WTC11 (cell line): ENCODE measurements around the gene CAMTA1. TPM values are rescaled to one million over a fixed set of nuclear protein-coding genes. Genes with fewer than 3 reads are reported as not detected.
A peak's percentile ranks its signal among the peaks of the same experiment; 100 is the strongest.

Experiments used
- ATAC-seq: fragments of 200-7000 bp; cut with Tn5 transposase; 2 replicates; pipeline ENCODE4 v1.10.0; 2021; ENCODE audit warnings: mild to moderate bottlenecking, moderate library complexity
- CTCF ChIA-PET: fragments of 300-600 bp; sonication (Branson Sonifier 250); formaldehyde crosslinking; loops from one replicate; lab custom pipeline; 2021; ENCODE audit warnings: antibody characterized with exemption; lab: Charles Lee
- POLR2A ChIA-PET: fragments of 350-600 bp; sonication (Branson Sonifier 250); formaldehyde crosslinking; loops from one replicate; lab custom pipeline; 2021; ENCODE audit warnings: antibody characterized with exemption; lab: Charles Lee
- DNase-seq: peaks from one replicate; pipeline ENCODE4 v3.0.0; 2021; ENCODE audit warnings: low spot score
- H3K27ac Mint-ChIP-seq: 2 replicates; pipeline ENCODE4 v1.8.0; 2021; ENCODE audit warnings: mixed read lengths
- H3K27me3 Mint-ChIP-seq: 2 replicates; pipeline ENCODE4 v1.8.0; 2021; ENCODE audit warnings: low read depth, mild to moderate bottlenecking, moderate library complexity, mixed read lengths
- H3K36me3 Mint-ChIP-seq: 2 replicates; pipeline ENCODE4 v1.8.0; 2021; ENCODE audit warnings: mixed read lengths
- H3K4me1 Mint-ChIP-seq: 2 replicates; pipeline ENCODE4 v1.8.0; 2022; ENCODE audit warnings: mixed read lengths
- H3K4me3 Mint-ChIP-seq: 2 replicates; pipeline ENCODE4 v1.8.0; 2021; ENCODE audit warnings: mild to moderate bottlenecking, moderate library complexity, mixed read lengths
- H3K9me3 Mint-ChIP-seq: 2 replicates; pipeline ENCODE4 v1.8.0; 2021; ENCODE audit warnings: mixed read lengths
- CREB1 ChIP-seq: sonication (generic); formaldehyde crosslinking; IDR thresholded peaks from 2 replicates; pipeline ENCODE4 v1.8.0; 2023; ENCODE audit warnings: mild to moderate bottlenecking, missing genetic modification reagents
- CREM ChIP-seq: sonication (generic); formaldehyde crosslinking; IDR thresholded peaks from 2 replicates; pipeline ENCODE4 v1.8.1; 2022; ENCODE audit warnings: mild to moderate bottlenecking, missing genetic modification reagents, moderate library complexity
- FOXJ3 ChIP-seq: sonication (generic); formaldehyde crosslinking; IDR thresholded peaks from 2 replicates; pipeline ENCODE4 v1.9.0; 2021; ENCODE audit warnings: missing genetic modification reagents, mild to moderate bottlenecking, borderline replicate concordance
- GABPB1 ChIP-seq: sonication (generic); formaldehyde crosslinking; IDR thresholded peaks from 2 replicates; pipeline ENCODE4 v1.8.1; 2023; ENCODE audit warnings: mild to moderate bottlenecking, missing genetic modification reagents
- PRDM15 ChIP-seq: sonication (generic); formaldehyde crosslinking; IDR thresholded peaks from 2 replicates; pipeline ENCODE4 v1.8.0; 2022; ENCODE audit warnings: missing genetic modification reagents
- SMAD4 ChIP-seq: sonication (generic); formaldehyde crosslinking; IDR thresholded peaks from 2 replicates; pipeline ENCODE4 v1.8.0; 2022; ENCODE audit warnings: mild to moderate bottlenecking, missing genetic modification reagents
- TEAD4 ChIP-seq: sonication (generic); formaldehyde crosslinking; IDR thresholded peaks from 2 replicates; pipeline ENCODE4 v1.8.0; 2022; ENCODE audit warnings: mild to moderate bottlenecking, missing genetic modification reagents
- ZNF121 ChIP-seq: sonication (generic); formaldehyde crosslinking; IDR thresholded peaks from 2 replicates; pipeline ENCODE4 v1.8.0; 2023; ENCODE audit warnings: missing genetic modification reagents
- ZNF396 ChIP-seq: fragments of 250-450 bp; sonication (Bioruptor Pico); IDR thresholded peaks from 2 replicates; pipeline ENCODE4 v1.8.0; 2021; ENCODE audit warnings: mild to moderate bottlenecking, moderate library complexity, borderline replicate concordance
- ZNF671 ChIP-seq: fragments of 250-450 bp; sonication (Bioruptor Pico); IDR thresholded peaks from 2 replicates; pipeline ENCODE4 v1.8.0; 2021; ENCODE audit warnings: mild to moderate bottlenecking
- total RNA-seq: library from RNA; stranded (reverse); gene quantifications from 3 replicates; pipeline ENCODE4 v1.2.3, GENCODE V29; 2021
- TF ChIP-seq, protein P1 (sequence below): fragments of 250-450 bp; sonication (Bioruptor Pico); IDR thresholded peaks from 2 replicates; pipeline ENCODE4 v1.9.0; 2021; ENCODE audit warnings: mild to moderate bottlenecking
- TF ChIP-seq, protein P2 (sequence below): fragments of 250-450 bp; sonication (Bioruptor Pico); IDR thresholded peaks from 2 replicates; pipeline ENCODE4 v1.8.0; 2021; ENCODE audit warnings: mild to moderate bottlenecking

Gene CAMTA1
- total RNA-seq, 1 experiment from 2014 or later, result 86.4 TPM

DNA sequence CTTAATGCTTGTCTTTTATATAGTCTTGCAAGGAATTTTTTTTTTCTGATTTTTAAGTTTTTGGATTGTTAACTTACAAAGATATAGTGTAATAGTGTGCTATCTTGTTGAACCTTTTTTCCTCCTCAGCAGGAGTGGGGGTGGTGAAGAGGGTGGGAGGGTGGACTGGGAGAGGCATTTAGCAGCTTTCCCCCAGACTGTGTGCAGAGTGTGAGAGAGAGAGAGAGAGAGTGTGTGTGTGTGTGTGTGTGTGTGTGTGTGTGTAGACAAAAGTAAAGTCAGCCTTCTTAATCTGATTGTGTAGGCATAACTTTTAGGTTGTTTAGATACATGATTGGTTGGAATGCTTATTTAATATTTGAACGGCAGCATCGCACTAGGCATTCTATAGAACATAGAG lies 4.9 kb downstream of the CAMTA1 start:
- DNase-seq (no peak), ATAC-seq (no peak)
- no peak overlapping the region for H3K4me3 Mint-ChIP-seq
- POLR2A ChIA-PET, result no interaction called here
- CTCF ChIA-PET, result no interaction called here
- H3K9me3 Mint-ChIP-seq, result no peaks in the 10 kb centered on the region
- TF ChIP-seq, protein P1, sequence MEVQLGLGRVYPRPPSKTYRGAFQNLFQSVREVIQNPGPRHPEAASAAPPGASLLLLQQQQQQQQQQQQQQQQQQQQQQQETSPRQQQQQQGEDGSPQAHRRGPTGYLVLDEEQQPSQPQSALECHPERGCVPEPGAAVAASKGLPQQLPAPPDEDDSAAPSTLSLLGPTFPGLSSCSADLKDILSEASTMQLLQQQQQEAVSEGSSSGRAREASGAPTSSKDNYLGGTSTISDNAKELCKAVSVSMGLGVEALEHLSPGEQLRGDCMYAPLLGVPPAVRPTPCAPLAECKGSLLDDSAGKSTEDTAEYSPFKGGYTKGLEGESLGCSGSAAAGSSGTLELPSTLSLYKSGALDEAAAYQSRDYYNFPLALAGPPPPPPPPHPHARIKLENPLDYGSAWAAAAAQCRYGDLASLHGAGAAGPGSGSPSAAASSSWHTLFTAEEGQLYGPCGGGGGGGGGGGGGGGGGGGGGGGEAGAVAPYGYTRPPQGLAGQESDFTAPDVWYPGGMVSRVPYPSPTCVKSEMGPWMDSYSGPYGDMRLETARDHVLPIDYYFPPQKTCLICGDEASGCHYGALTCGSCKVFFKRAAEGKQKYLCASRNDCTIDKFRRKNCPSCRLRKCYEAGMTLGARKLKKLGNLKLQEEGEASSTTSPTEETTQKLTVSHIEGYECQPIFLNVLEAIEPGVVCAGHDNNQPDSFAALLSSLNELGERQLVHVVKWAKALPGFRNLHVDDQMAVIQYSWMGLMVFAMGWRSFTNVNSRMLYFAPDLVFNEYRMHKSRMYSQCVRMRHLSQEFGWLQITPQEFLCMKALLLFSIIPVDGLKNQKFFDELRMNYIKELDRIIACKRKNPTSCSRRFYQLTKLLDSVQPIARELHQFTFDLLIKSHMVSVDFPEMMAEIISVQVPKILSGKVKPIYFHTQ (CRISPR knock-in tag), result no peak
- TF ChIP-seq PRDM15 (CRISPR knock-in tag) (no peak), TEAD4 (CRISPR knock-in tag) (no peak)
- TF ChIP-seq, all 79 proteins: peak for 0
- Mint-ChIP-seq H3K27ac (0 out of 2 replicates have a peak overlapping the region, but pooled peaks have one; percentile 25), H3K4me1 (peaks cover 48% of the 10 kb centered on the region), H3K27me3 (no peaks in the 10 kb centered on the region), H3K36me3 (no peaks in the 10 kb centered on the region)

DNA sequence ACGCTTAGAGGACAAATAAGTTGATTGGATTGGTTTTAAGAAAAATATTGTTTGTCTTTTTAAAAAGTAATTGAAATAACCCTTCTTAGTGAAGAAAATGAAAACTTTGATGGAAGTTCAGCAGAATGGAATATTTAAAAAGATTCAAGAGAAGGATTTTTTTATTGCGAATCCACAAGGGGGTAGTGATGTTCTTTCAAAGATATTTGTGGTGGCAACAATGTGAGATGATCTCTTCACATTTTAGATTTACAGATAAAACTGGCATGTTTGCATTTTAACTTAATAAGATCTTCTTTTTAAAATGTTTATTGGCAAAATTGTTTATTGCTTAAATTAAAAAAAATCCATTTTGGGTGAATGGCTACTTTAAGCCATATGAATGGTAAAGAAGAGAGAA lies 8.9 kb downstream of the CAMTA1 start:
- TF ChIP-seq CREM (CRISPR knock-in tag), result no peak
- TF ChIP-seq ZNF396, result no peak
- TF ChIP-seq FOXJ3 (CRISPR knock-in tag), result no peak
- Mint-ChIP-seq H3K4me3 (no peak overlapping the region), H3K36me3 (0 out of 2 replicates have a peak, but pooled peaks cover 4% of the 10 kb centered on the region), H3K27me3 (no peaks in the 10 kb centered on the region), H3K4me1 (peaks cover 23% of the 10 kb centered on the region), H3K9me3 (no peaks in the 10 kb centered on the region), H3K27ac (no peak overlapping the region)
- ChIA-PET CTCF (no interaction called here), POLR2A (no interaction called here)
- no peak for DNase-seq
- no peak for ATAC-seq

DNA sequence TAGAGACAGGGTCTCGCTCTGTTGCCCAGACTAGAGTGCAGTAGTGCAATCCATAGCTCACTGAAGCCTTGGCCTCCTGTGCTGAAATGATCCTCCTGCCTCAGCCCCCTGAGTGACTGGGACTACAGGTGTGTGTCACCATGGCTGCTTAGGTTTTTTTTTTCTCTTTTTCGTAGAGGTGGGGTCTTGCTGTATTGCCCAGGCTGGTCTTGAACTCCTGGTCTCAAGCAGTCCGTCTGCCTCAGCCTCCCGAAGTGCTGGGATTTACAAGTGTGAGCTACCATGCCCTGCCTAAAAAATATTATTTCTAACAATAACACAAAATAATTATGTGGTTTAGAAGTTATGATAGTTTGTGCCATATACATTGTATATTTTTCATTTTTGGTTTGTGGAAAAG lies 9.9 kb downstream of the CAMTA1 start:
- Mint-ChIP-seq H3K27ac (no peak overlapping the region), H3K4me3 (no peak overlapping the region), H3K27me3 (no peaks in the 10 kb centered on the region), H3K9me3 (no peaks in the 10 kb centered on the region), H3K4me1 (peaks cover 20% of the 10 kb centered on the region), H3K36me3 (0 out of 2 replicates have a peak, but pooled peaks cover 4% of the 10 kb centered on the region)
- ChIA-PET CTCF (interaction anchor here (0.6 to 0.8 kb wide), 3 partner anchors 27 to 413 kb away, joined by 3 to 5 read pairs (median 4); no protein-coding TSS in a partner anchor), POLR2A (interaction anchor here (0.9 kb wide), 1 partner anchor 23 kb away, joined by 3 read pairs; no protein-coding TSS in a partner anchor)
- no peak for TF ChIP-seq ZNF671 (CRISPR knock-in tag)
- peak; percentile 97 for TF ChIP-seq ZNF121 (CRISPR knock-in tag)
- DNase-seq, result no peak
- no peak for ATAC-seq

- H3K36me3 Mint-ChIP-seq, result 0 out of 2 replicates have a peak, but pooled peaks cover 4% of the 10 kb centered on the region
- H3K27me3 Mint-ChIP-seq, result no peaks in the 10 kb centered on the region
- H3K27ac Mint-ChIP-seq, result peak overlapping the region; percentile 80; the same call in 1 of the 2 replicates
- no peak overlapping the region for H3K4me3 Mint-ChIP-seq
- DNase-seq (no peak), ATAC-seq (no peak)
- TF ChIP-seq ZNF121 (CRISPR knock-in tag), result no peak
- TF ChIP-seq SMAD4 (CRISPR knock-in tag), result no peak
- no peak for TF ChIP-seq GABPB1
- no peak for TF ChIP-seq ZNF396
- no peak for TF ChIP-seq CREB1
- TF ChIP-seq, protein P2, sequence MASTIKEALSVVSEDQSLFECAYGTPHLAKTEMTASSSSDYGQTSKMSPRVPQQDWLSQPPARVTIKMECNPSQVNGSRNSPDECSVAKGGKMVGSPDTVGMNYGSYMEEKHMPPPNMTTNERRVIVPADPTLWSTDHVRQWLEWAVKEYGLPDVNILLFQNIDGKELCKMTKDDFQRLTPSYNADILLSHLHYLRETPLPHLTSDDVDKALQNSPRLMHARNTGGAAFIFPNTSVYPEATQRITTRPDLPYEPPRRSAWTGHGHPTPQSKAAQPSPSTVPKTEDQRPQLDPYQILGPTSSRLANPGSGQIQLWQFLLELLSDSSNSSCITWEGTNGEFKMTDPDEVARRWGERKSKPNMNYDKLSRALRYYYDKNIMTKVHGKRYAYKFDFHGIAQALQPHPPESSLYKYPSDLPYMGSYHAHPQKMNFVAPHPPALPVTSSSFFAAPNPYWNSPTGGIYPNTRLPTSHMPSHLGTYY (CRISPR knock-in tag), result no peak
- ChIA-PET CTCF (interaction anchor here (0.6 to 0.8 kb wide), 2 partner anchors 26 to 117 kb away, joined by 3 read pairs; no protein-coding TSS in a partner anchor), POLR2A (interaction anchor here (0.9 kb wide), 1 partner anchor 22 kb away, joined by 3 read pairs; no protein-coding TSS in a partner anchor)
- H3K9me3 Mint-ChIP-seq, result no peaks in the 10 kb centered on the region
- peaks cover 22% of the 10 kb centered on the region for H3K4me1 Mint-ChIP-seq
Observed at GRCh38 chr1:6795661-6796060, 10.4 kb downstream of the CAMTA1 start.
